OCI-LY7 (cell line): ENCODE measurements around the gene RNF220. TPM values are rescaled to one million over a fixed set of nuclear protein-coding genes. Genes with fewer than 3 reads are reported as not detected.

Experiments
- BruUV-seq: library from RNA; stranded (reverse); fragments of 400-500 nt; replicated peaks from 2 replicates; lab custom pipeline; 2021; lab: Mats Ljungman, UMichigan
- CTCF ChIA-PET: fragments of 300-600 bp; sonication (Branson Sonifier 250); formaldehyde crosslinking; loops from one replicate; lab custom pipeline; 2022; ENCODE audit warnings: antibody characterized with exemption; ENCODE audit not compliant: unreplicated experiment; lab: Charles Lee
- POLR2A ChIA-PET: fragments of 300-600 bp; sonication (Branson Sonifier 250); formaldehyde crosslinking; loops from one replicate; lab custom pipeline; 2022; ENCODE audit warnings: antibody characterized with exemption; lab: Charles Lee
- DNase-seq: peaks from one replicate; pipeline ENCODE4 v3.0.0-alpha.2; 2015; ENCODE audit warnings: low spot score
- H2AFZ ChIP-seq: fragments of 200-600 bp; sonication (generic), shearing (Covaris generic); 2 replicates; pipeline ENCODE4 v1.6.1; 2014; ENCODE audit warnings: mild to moderate bottlenecking, antibody characterized with exemption, low read length, moderate library complexity
- H3K27ac ChIP-seq: fragments of 200-600 bp; sonication (generic); 2 replicates; pipeline ENCODE4 v1.5.1; 2014; ENCODE audit warnings: mixed run types, low read depth, mild to moderate bottlenecking, moderate library complexity, low read length, inconsistent platforms; ENCODE audit not compliant: poor library complexity, severe bottlenecking
- H3K36me3 ChIP-seq: fragments of 200-600 bp; sonication (generic); 2 replicates; pipeline ENCODE4 v1.6.1; 2014; ENCODE audit warnings: mild to moderate bottlenecking, antibody characterized with exemption, low read length, moderate library complexity, mixed read lengths; ENCODE audit not compliant: insufficient read depth
- H3K4me1 ChIP-seq: fragments of 200-600 bp; sonication (generic); 2 replicates; pipeline ENCODE4 v1.5.1; 2014; ENCODE audit warnings: mild to moderate bottlenecking, low read length; ENCODE audit not compliant: insufficient read depth, poor library complexity, severe bottlenecking
- H3K4me2 ChIP-seq: fragments of 200-600 bp; sonication (generic); 2 replicates; pipeline ENCODE4 v1.6.1; 2014; ENCODE audit warnings: mild to moderate bottlenecking, low read length
- H3K4me3 ChIP-seq: fragments of 200-600 bp; sonication (generic); 2 replicates; pipeline ENCODE4 v1.5.1; 2014; ENCODE audit warnings: mild to moderate bottlenecking, low read depth, low read length; ENCODE audit not compliant: poor library complexity, severe bottlenecking
- H3K79me2 ChIP-seq: fragments of 200-600 bp; sonication (generic); 2 replicates; pipeline ENCODE4 v1.6.1; 2016; ENCODE audit warnings: low read depth, mild to moderate bottlenecking, low read length, moderate library complexity, mixed read lengths; ENCODE audit not compliant: insufficient read depth
- H3K9me2 ChIP-seq: fragments of 200-600 bp; sonication (generic); 2 replicates; pipeline ENCODE4 v1.6.1; 2016; ENCODE audit warnings: mild to moderate bottlenecking, low read length, mixed read lengths; ENCODE audit not compliant: insufficient read depth
- H3K9me3 ChIP-seq: fragments of 200-600 bp; sonication (generic); 2 replicates; pipeline ENCODE4 v1.6.1; 2014; ENCODE audit warnings: mild to moderate bottlenecking, mixed run types, low read length, mixed read lengths
- H4K20me1 ChIP-seq: fragments of 200-600 bp; sonication (generic); 2 replicates; pipeline ENCODE4 v1.6.1; 2014; ENCODE audit warnings: mild to moderate bottlenecking, antibody characterized with exemption, low read length, moderate library complexity, mixed read lengths; ENCODE audit not compliant: insufficient read depth
- EZH2phosphoT487 ChIP-seq: fragments of 200-600 bp; sonication (generic); IDR thresholded peaks from 2 replicates; pipeline ENCODE4 v1.6.1; 2018; ENCODE audit warnings: low read depth, borderline replicate concordance, mild to moderate bottlenecking, mixed run types, antibody characterized with exemption, low read length, moderate library complexity, mixed read lengths
- intact Hi-C: fragments of 100-400 bp; cut with micrococcal nuclease; formaldehyde crosslinking; loops from one replicate; pipeline ENCODE4 v1.10.0; 2022; ENCODE audit not compliant: unreplicated experiment
- total RNA-seq, 2 experiments: library from RNA; depleted of rRNA in 1 of 2; stranded (reverse); fragments of >200 nt in 1 of 2; shearing (Covaris generic) in 1 of 2; gene quantifications; 2 replicates each; pipeline ENCODE4 v1.2.3, GENCODE V29; 2014 to 2022
- TF ChIP-seq, protein P1 (sequence below): fragments of 200-600 bp; sonication (generic); conservative IDR thresholded peaks from 2 replicates; pipeline ENCODE4 v1.5.1; 2014; ENCODE audit warnings: mild to moderate bottlenecking, antibody characterized with exemption, low read length, moderate library complexity, mixed read lengths

RNF220 gene
- total RNA-seq, 2 experiments from 2014 or later = 82.3 to 85.5 TPM

DNA sequence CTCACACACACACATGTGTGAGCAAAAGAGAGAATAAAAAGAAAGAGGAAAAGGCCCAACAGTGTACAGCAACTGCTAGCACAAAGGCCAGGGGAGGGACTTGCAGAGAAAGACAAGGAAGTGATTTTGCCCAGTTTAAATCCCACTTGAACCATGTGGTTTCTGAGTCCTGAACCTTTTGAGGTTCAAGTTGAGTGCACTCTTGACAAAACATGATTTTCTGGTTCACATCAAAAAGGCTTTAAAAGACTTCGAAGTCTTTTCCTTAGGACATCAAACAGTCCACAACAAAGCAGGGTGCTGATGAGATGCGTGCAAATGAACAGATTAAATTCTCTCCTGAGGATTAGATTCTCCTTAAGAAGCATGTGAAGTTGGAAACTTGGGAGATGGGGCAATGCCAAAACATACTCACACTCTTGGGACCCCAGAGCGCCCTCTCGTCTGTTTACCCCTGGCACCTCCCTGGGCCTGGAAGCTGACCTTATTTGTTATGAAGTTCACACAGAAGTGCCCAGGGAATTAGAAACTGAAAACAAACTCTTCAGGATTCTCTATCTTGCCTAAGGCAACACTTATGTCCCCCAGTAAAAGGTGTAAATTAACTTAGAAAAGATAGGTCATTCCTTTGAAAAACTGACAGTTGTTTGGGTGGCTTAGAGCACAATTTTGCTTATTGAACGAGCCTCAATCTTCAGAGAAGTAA is 31.5 kb downstream of the RNF220 start:
- no peak for DNase-seq
- Histone ChIP-seq H3K4me2 (no peak overlapping the region), H4K20me1 (no peaks in the 10 kb centered on the region), H3K9me3 (no peaks in the 10 kb centered on the region), H3K9me2 (no peaks in the 10 kb centered on the region), H3K27ac (no peak overlapping the region), H3K4me3 (no peak overlapping the region), H3K36me3 (no peaks in the 10 kb centered on the region), H2AFZ (no peak overlapping the region), H3K79me2 (no peaks in the 10 kb centered on the region), H3K4me1 (no peaks in the 10 kb centered on the region)
- intact Hi-C loops = no loop called here
- TF ChIP-seq, protein P1, sequence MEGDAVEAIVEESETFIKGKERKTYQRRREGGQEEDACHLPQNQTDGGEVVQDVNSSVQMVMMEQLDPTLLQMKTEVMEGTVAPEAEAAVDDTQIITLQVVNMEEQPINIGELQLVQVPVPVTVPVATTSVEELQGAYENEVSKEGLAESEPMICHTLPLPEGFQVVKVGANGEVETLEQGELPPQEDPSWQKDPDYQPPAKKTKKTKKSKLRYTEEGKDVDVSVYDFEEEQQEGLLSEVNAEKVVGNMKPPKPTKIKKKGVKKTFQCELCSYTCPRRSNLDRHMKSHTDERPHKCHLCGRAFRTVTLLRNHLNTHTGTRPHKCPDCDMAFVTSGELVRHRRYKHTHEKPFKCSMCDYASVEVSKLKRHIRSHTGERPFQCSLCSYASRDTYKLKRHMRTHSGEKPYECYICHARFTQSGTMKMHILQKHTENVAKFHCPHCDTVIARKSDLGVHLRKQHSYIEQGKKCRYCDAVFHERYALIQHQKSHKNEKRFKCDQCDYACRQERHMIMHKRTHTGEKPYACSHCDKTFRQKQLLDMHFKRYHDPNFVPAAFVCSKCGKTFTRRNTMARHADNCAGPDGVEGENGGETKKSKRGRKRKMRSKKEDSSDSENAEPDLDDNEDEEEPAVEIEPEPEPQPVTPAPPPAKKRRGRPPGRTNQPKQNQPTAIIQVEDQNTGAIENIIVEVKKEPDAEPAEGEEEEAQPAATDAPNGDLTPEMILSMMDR = no peak
- TF ChIP-seq EZH2phosphoT487 = no peak
- ChIA-PET POLR2A (interaction anchor here (0.5 kb wide), 1 partner anchor 231 kb away, joined by 10 read pairs; no protein-coding TSS in a partner anchor), CTCF (no interaction called here)
- no TSS peak for BruUV-seq

DNA sequence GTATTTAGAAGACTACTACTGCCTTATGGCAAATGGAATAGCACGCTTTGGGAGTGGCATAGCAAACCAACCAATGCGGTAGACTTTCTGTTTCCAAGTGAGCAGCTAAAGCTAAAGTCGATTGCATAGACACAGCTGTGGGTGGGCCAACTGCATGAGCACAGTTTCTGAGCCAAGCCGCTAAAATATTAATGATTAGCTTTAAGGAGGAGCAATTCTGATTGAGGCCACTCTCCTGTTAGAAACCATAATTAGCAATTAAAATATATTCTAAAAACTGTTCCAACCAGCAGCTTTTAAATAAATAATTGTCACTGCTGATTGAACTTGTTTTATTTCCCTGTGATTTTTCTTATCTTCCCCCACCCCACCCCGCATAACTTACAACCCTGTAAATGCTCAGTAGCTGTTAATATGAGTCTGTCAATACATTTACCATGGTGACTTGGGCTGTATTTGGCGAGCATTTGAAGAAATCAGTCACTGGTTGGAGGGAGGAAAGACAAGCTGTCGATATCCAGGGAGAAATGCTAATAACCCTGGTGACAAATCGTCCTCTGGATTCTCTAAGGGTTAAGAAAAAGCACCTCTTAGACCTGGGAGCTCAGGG is 32.2 kb downstream of the RNF220 start:
- Histone ChIP-seq H3K9me2 (no peaks in the 10 kb centered on the region), H3K4me2 (no peak overlapping the region), H3K4me3 (no peak overlapping the region), H4K20me1 (no peaks in the 10 kb centered on the region), H3K27ac (no peak overlapping the region), H3K36me3 (no peaks in the 10 kb centered on the region), H3K9me3 (no peaks in the 10 kb centered on the region), H2AFZ (no peak overlapping the region), H3K79me2 (no peaks in the 10 kb centered on the region), H3K4me1 (no peaks in the 10 kb centered on the region)
- TF ChIP-seq, protein P1 = no peak
- no peak for TF ChIP-seq EZH2phosphoT487
- CTCF ChIA-PET = no interaction called here
- BruUV-seq = no TSS peak
- DNase-seq = no peak
- intact Hi-C loops = no loop called here
- POLR2A ChIA-PET = interaction anchor here (0.5 kb wide), 1 partner anchor 232 kb away, joined by 10 read pairs; no protein-coding TSS in a partner anchor

DNA sequence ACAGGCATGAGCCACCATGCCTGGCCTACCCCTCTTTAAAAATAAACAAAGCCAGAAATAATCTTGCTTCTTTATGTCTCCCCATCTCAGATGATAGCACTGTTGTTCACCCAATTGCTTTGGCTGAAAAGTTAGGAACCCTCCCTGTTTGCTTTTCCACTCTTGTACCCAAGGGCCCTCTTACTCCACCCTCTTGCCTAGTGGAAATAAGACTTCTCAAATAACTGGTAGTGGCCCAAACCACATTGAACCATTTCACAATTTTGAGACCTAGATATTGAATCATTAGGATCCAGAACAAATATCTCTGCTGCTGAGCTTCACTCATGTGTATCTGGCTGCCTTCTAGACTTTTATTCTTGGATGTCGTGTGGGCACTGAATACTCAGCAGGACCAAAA is 37.7 kb downstream of the RNF220 start:
- no peaks in the 10 kb centered on the region for H3K9me3 ChIP-seq

More for the DNA sequence above, 37.7 kb downstream of the RNF220 start:
- Histone ChIP-seq H3K9me2 (no peaks in the 10 kb centered on the region), H2AFZ (no peak overlapping the region), H3K79me2 (no peaks in the 10 kb centered on the region), H3K4me2 (no peak overlapping the region), H3K27ac (no peak overlapping the region), H3K4me1 (no peaks in the 10 kb centered on the region), H3K36me3 (no peaks in the 10 kb centered on the region), H3K4me3 (no peak overlapping the region), H4K20me1 (no peaks in the 10 kb centered on the region)
- no peak for DNase-seq
- ChIA-PET POLR2A (interaction anchor here (0.7 kb wide), 1 partner anchor 582 kb away, joined by 3 read pairs; no protein-coding TSS in a partner anchor), CTCF (no interaction called here)
- TF ChIP-seq, protein P1 = no peak
- no peak for TF ChIP-seq EZH2phosphoT487
- no TSS peak for BruUV-seq
- intact Hi-C loops = no loop called here
